ENCODE measurements around the gene LHX3. TPM values are rescaled to one million over a fixed set of nuclear protein-coding genes. Genes with fewer than 3 reads are reported as not detected.

The LHX3 gene
- total RNA-seq, 6 experiments from 2014 or later, result not detected

GRCh38 chr9:136160995-136161610, 43.8 kb downstream of the LHX3 start:
- Mint-ChIP-seq H3K27me3 (ENCODE audit: insufficient read depth) (peaks cover 55% of the 10 kb centered on the region), H3K9me3 (peaks cover 12% of the 10 kb centered on the region; the same call in 1 of the 2 replicates), H3K4me1 (ENCODE audit: low read depth) (no peaks in the 10 kb centered on the region), H3K4me3 (no peak overlapping the region), H3K36me3 (ENCODE audit: low read depth) (peaks cover 5% of the 10 kb centered on the region; the same call in 1 of the 2 replicates), H3K27ac (no peak overlapping the region)
- DNase-seq, result no peak
- TF ChIP-seq, protein P1, sequence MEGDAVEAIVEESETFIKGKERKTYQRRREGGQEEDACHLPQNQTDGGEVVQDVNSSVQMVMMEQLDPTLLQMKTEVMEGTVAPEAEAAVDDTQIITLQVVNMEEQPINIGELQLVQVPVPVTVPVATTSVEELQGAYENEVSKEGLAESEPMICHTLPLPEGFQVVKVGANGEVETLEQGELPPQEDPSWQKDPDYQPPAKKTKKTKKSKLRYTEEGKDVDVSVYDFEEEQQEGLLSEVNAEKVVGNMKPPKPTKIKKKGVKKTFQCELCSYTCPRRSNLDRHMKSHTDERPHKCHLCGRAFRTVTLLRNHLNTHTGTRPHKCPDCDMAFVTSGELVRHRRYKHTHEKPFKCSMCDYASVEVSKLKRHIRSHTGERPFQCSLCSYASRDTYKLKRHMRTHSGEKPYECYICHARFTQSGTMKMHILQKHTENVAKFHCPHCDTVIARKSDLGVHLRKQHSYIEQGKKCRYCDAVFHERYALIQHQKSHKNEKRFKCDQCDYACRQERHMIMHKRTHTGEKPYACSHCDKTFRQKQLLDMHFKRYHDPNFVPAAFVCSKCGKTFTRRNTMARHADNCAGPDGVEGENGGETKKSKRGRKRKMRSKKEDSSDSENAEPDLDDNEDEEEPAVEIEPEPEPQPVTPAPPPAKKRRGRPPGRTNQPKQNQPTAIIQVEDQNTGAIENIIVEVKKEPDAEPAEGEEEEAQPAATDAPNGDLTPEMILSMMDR (IDR thresholded peaks at IDR 0.05), result no peak

DNA sequence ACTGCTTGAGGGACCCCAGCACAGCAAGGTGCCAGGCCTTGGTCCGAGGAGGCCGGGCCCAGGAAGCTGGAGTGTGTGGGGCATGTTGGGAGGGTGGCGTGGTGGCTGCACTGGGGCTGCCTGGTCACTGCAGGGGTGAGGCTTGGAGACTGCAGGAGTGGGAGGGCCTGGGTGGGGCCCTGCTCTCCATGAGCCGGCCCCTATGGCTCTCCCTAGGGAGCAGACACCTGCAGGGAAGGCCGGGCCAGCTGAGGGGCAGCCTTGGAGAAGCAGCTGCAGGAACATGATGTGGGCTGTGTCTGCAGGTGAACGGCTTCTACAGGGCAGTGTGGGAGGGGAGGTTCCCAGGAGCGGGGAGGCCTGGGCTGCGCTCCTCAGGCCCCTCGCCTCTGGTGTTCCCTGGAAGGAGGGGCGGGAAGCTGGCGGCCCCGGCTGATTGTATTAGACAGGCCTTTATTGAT, 44.5 kb downstream of the LHX3 start:
- TF ChIP-seq, protein P1 (IDR thresholded peaks at IDR 0.05), result no peak
- no peak for DNase-seq
- peaks cover 5% of the 10 kb centered on the region; the same call in 1 of the 2 replicates for H3K36me3 Mint-ChIP-seq (ENCODE audit: low read depth)
- H3K27ac Mint-ChIP-seq, result no peak overlapping the region
- H3K27me3 Mint-ChIP-seq (ENCODE audit: insufficient read depth), result peaks cover 56% of the 10 kb centered on the region
- H3K4me3 Mint-ChIP-seq, result no peak overlapping the region
- H3K4me1 Mint-ChIP-seq (ENCODE audit: low read depth), result no peaks in the 10 kb centered on the region
- peaks cover 5% of the 10 kb centered on the region; the same call in 1 of the 2 replicates for H3K9me3 Mint-ChIP-seq

- Mint-ChIP-seq H3K27ac (no peak overlapping the region), H3K36me3 (ENCODE audit: low read depth) (peaks cover 5% of the 10 kb centered on the region; the same call in 1 of the 2 replicates), H3K4me1 (ENCODE audit: low read depth) (no peaks in the 10 kb centered on the region), H3K9me3 (peaks cover 5% of the 10 kb centered on the region), H3K4me3 (no peak overlapping the region), H3K27me3 (ENCODE audit: insufficient read depth) (peaks cover 57% of the 10 kb centered on the region)
- DNase-seq, result no peak
- TF ChIP-seq, protein P1 (IDR thresholded peaks at IDR 0.05), result no peak
Observed at GRCh38 chr9:136159851-136160250, 45.1 kb downstream of the LHX3 start.

DNA sequence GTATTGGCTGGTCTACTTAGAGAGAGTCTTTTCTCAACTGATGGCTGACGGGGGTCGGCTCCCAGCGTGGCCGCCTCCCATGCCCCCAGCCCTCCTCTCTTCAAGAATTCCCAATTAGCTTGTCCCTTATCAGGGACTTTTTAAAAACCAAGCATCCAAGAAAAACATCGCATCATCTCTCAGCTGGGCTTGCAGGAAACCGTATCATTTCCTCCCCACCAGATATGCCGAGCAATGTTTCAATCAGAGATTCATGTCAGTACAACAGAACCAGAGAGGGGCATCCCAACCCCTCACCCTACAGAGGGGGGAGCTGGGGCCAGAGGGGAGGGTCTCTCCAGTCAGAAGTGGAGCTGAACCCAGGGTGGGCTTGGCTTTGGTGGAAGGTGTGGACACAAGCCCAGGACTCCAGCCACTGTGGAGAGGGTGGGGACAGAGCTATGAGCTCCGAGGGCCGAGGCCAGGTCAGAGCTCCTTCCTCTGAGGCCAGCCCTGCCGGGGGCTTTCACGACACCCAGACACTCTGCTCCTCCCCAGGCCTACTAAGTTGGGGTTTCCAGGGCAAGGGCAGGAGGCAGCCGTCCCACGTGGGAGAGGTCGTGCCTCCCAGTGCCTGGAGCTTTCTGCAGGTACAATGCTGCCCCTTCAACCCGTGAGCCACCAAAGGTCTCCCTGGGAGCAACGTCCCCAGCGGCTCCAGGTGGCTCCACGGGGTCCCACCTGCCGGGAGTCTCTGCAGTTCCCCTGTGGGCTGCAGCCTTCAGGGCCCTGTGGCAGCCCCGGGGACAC, 47.3 kb downstream of the LHX3 start:
- Mint-ChIP-seq H3K9me3 (no peaks in the 10 kb centered on the region; the same call in 1 of the 2 replicates), H3K4me3 (no peak overlapping the region), H3K36me3 (ENCODE audit: low read depth) (no peaks in the 10 kb centered on the region), H3K27ac (no peak overlapping the region), H3K4me1 (ENCODE audit: low read depth) (no peaks in the 10 kb centered on the region), H3K27me3 (ENCODE audit: insufficient read depth) (peaks cover 46% of the 10 kb centered on the region)
- TF ChIP-seq, protein P1 (IDR thresholded peaks at IDR 0.05), result no peak
- DNase-seq, result no peak

GRCh38 chr9:136156209-136157120, 48.5 kb downstream of the LHX3 start:
- no peaks in the 10 kb centered on the region for H3K36me3 Mint-ChIP-seq (ENCODE audit: low read depth)
- peaks cover 42% of the 10 kb centered on the region for H3K27me3 Mint-ChIP-seq (ENCODE audit: insufficient read depth)
- TF ChIP-seq, protein P1 (IDR thresholded peaks at IDR 0.05), result no peak
- H3K27ac Mint-ChIP-seq, result no peak overlapping the region
- H3K9me3 Mint-ChIP-seq, result no peaks in the 10 kb centered on the region; the same call in 1 of the 2 replicates
- no peak overlapping the region for H3K4me3 Mint-ChIP-seq
- no peaks in the 10 kb centered on the region for H3K4me1 Mint-ChIP-seq (ENCODE audit: low read depth)
- no peak for DNase-seq

Measured in HFFc6 (cell line).